Esophagus (tissue), 2 donors: ENCODE results near the gene HTR6. TPM values are rescaled to one million over a fixed set of nuclear protein-coding genes. Genes with fewer than 3 reads are reported as not detected.
"Not testable (repeated sequence)": the region's sequence is repeated elsewhere in the genome, so short reads cannot be mapped to it uniquely, and the experiment has no call there.

Experiments used
- H3K27ac ChIP-seq, 2 donors: one replicate each; pipeline ENCODE4 v1.5.1; 2013; ENCODE audit warnings: low read depth in 2 of 2, mild to moderate bottlenecking in 2 of 2, inconsistent platforms in 1 of 2, low read length in 1 of 2, moderate library complexity in 1 of 2
- H3K27me3 ChIP-seq, 2 donors: one replicate each; pipeline ENCODE4 v1.6.1; 2013; ENCODE audit warnings: low read length in 2 of 2, control low read depth in 1 of 2, mild to moderate bottlenecking in 1 of 2; ENCODE audit not compliant: insufficient read depth in 2 of 2, control insufficient read depth in 1 of 2
- H3K36me3 ChIP-seq, 2 donors: one replicate each; pipeline ENCODE4 v1.6.1; 2013; ENCODE audit warnings: low read length in 1 of 2; ENCODE audit not compliant: control insufficient read depth in 2 of 2, insufficient read depth in 2 of 2
- H3K4me1 ChIP-seq, 2 donors: one replicate each; pipeline ENCODE4 v1.6.1; 2013; ENCODE audit warnings: low read length in 1 of 2; ENCODE audit not compliant: control insufficient read depth in 2 of 2, insufficient read depth in 2 of 2
- H3K4me3 ChIP-seq, 2 donors: one replicate each; pipeline ENCODE4 v1.5.1; 2013; ENCODE audit warnings: low read length in 2 of 2, mild to moderate bottlenecking in 2 of 2, low read depth in 1 of 2, moderate library complexity in 1 of 2
- H3K9me3 ChIP-seq, 2 donors: one replicate each; pipeline ENCODE4 v1.6.1; 2013; ENCODE audit warnings: mild to moderate bottlenecking in 2 of 2, low read depth in 1 of 2, low read length in 1 of 2, moderate library complexity in 1 of 2; ENCODE audit not compliant: control insufficient read depth in 2 of 2, insufficient read depth in 1 of 2
- WGBS, 2 donors: extraction: QIAGEN DNeasy Blood & Tissue Kit; methylation state at CpG; one replicate each; pipeline ENCODE4 v1.1.7; 2013; 5-methylcytosine and 5-hydroxymethylcytosine counted together
- polyA plus RNA-seq, 2 donors: library from polyadenylated mRNA; stranded (reverse); fragments of 200-250 nt; gene quantifications; one replicate each; pipeline ENCODE4 v1.2.3, GENCODE V29; 2013
- donor health status: healthy with polysubstance abuse.
- donor health status: Bipolar disorder and iron deficiency.

The HTR6 gene
- polyA plus RNA-seq, 2 donors: 0.02 TPM; not detected in 1

GRCh38 chr1:19636065-19636464, 28.6 kb upstream of the HTR6 start:
- H3K9me3 ChIP-seq: no peaks in the 10 kb centered on the region
- H3K36me3 ChIP-seq: no peaks in the 10 kb centered on the region
- 76 to 84% methylated on average over 5 of the region's 5 CpGs for WGBS, 2 donors
- H3K4me3 ChIP-seq: no peak overlapping the region
- H3K4me1 ChIP-seq: peaks cover 0 to 3% of the 10 kb centered on the region in 2 donors
- H3K27me3 ChIP-seq: no peaks in the 10 kb centered on the region
- no peak overlapping the region for H3K27ac ChIP-seq

- H3K27me3 ChIP-seq, H3K4me1 ChIP-seq, H3K4me3 ChIP-seq, H3K9me3 ChIP-seq, H3K36me3 ChIP-seq, H3K27ac ChIP-seq: not testable (repeated sequence)
- WGBS, 2 donors: 89 to 95% methylated on average over 10 of the region's 10 CpGs
Observed at GRCh38 chr1:19636749-19637148, 27.9 kb upstream of the HTR6 start.

- H3K4me3 ChIP-seq: no peak overlapping the region
- WGBS, 2 donors: 76 to 87% methylated on average over 9 to 10 of the region's 10 CpGs
- no peaks in the 10 kb centered on the region for H3K27me3 ChIP-seq
- no peak overlapping the region for H3K27ac ChIP-seq
- no peaks in the 10 kb centered on the region for H3K36me3 ChIP-seq
- no peaks in the 10 kb centered on the region for H3K9me3 ChIP-seq
- peaks cover 0 to 3% of the 10 kb centered on the region in 2 donors for H3K4me1 ChIP-seq
Observed at GRCh38 chr1:19637606-19638005, 27.1 kb upstream of the HTR6 start.

- not testable (repeated sequence) for H3K27me3 ChIP-seq, H3K9me3 ChIP-seq, H3K36me3 ChIP-seq, H3K4me3 ChIP-seq, H3K4me1 ChIP-seq, H3K27ac ChIP-seq
- WGBS, 2 donors: 76 to 83% methylated on average over 10 of the region's 10 CpGs
Observed at GRCh38 chr1:19639228-19639627, 25.4 kb upstream of the HTR6 start.

GRCh38 chr1:19639999-19640362, 24.7 kb upstream of the HTR6 start:
- peaks cover 0 to 3% of the 10 kb centered on the region in 2 donors for H3K4me1 ChIP-seq
- H3K27me3 ChIP-seq: no peaks in the 10 kb centered on the region
- no peak overlapping the region for H3K4me3 ChIP-seq
- H3K27ac ChIP-seq: peak overlapping the region; percentile 70 to 88
- H3K9me3 ChIP-seq: no peaks in the 10 kb centered on the region
- WGBS, 2 donors: 44 to 51% methylated on average over 3 of the region's 3 CpGs
- no peaks in the 10 kb centered on the region for H3K36me3 ChIP-seq

- Histone ChIP-seq H3K36me3 (no peaks in the 10 kb centered on the region), H3K27ac (peak overlapping the region; percentile 70 to 88), H3K4me1 (peaks cover 2 to 3% of the 10 kb centered on the region in 2 donors)
Observed at GRCh38 chr1:19640363-19641316, 24.0 kb upstream of the HTR6 start.

GRCh38 chr1:19643121-19643520, 21.6 kb upstream of the HTR6 start:
- Histone ChIP-seq H3K36me3 (no peaks in the 10 kb centered on the region), H3K27ac (peak overlapping the region; percentile 94 to 98), H3K4me3 (peak overlapping the region; percentile 68 to 91), H3K27me3 (no peaks in the 10 kb centered on the region), H3K4me1 (peaks cover 5 to 17% of the 10 kb centered on the region in 2 donors), H3K9me3 (no peaks in the 10 kb centered on the region)
- WGBS, 2 donors: 34 to 50% methylated on average over 7 of the region's 7 CpGs

More at GRCh38 chr1:19640363-19641316, 24.0 kb upstream of the HTR6 start:
- Histone ChIP-seq H3K9me3 (no peaks in the 10 kb centered on the region), H3K27me3 (no peaks in the 10 kb centered on the region), H3K4me3 (no peak overlapping the region)
- WGBS, 2 donors: 28 to 29% methylated on average over 14 of the region's 14 CpGs

GRCh38 chr1:19643602-19644394, 20.9 kb upstream of the HTR6 start, which contains the start of gene NBL1:
NBL1 (plus strand) TSS chr1:19644311; CDS start chr1:19655031, 10,720 bp downstream.
- Histone ChIP-seq H3K4me3 (peak within 1 kb of the TSS; percentile 68 to 91), H3K36me3 (no peaks in the 10 kb centered on the region), H3K4me1 (peaks cover 8 to 21% of the 10 kb centered on the region in 2 donors), H3K9me3 (no peaks in the 10 kb centered on the region), H3K27ac (peak within 1 kb of the TSS; percentile 94 to 98), H3K27me3 (no peaks in the 10 kb centered on the region)
- 1 to 2% methylated on average over 32 to 90 of the region's 90 CpGs for WGBS, 2 donors

GRCh38 chr1:19644395-19644680, 20.3 kb upstream of the HTR6 start:
- 1% methylated on average over 48 to 51 of the region's 51 CpGs for WGBS, 2 donors
- no peaks in the 10 kb centered on the region for H3K36me3 ChIP-seq
- H3K27me3 ChIP-seq: no peaks in the 10 kb centered on the region
- peaks cover 8 to 21% of the 10 kb centered on the region in 2 donors for H3K4me1 ChIP-seq
- H3K27ac ChIP-seq: peak overlapping the region; percentile 94 to 98
- H3K4me3 ChIP-seq: peak overlapping the region; percentile 68 to 91
- no peaks in the 10 kb centered on the region for H3K9me3 ChIP-seq
